ENCODE measurements around the gene LENG9.

The LENG9 gene

GRCh38 chr19:54439174-54439851 is 24.3 kb downstream of the LENG9 start:
- DNase-seq: peak; percentile 35

GRCh38 chr19:54436628-54437252 is 26.8 kb downstream of the LENG9 start:
- no peak for DNase-seq

- DNase-seq: no peak
Measured at GRCh38 chr19:54436031-54436523, 27.5 kb downstream of the LENG9 start.

GRCh38 chr19:54435551-54436016 is 28.0 kb downstream of the LENG9 start:
- no peak for DNase-seq

- DNase-seq: no peak
Measured at GRCh38 chr19:54434873-54435214, 28.7 kb downstream of the LENG9 start.

GRCh38 chr19:54434112-54434872 is 29.3 kb downstream of the LENG9 start:
- no peak for DNase-seq

GRCh38 chr19:54433697-54434096 is 29.9 kb downstream of the LENG9 start:
- DNase-seq: no peak

GRCh38 chr19:54432144-54432738 is 31.3 kb downstream of the LENG9 start:
- no peak for DNase-seq

- no peak for DNase-seq
Measured at GRCh38 chr19:54431255-54431838, 32.2 kb downstream of the LENG9 start.

GRCh38 chr19:54430306-54431254 is 33.0 kb downstream of the LENG9 start:
- DNase-seq: peak; percentile 22

- no peak for DNase-seq
Measured at GRCh38 chr19:54429545-54430227, 33.9 kb downstream of the LENG9 start.

GRCh38 chr19:54429176-54429495 is 34.4 kb downstream of the LENG9 start:
- no peak for DNase-seq

GRCh38 chr19:54428323-54429175 is 35.0 kb downstream of the LENG9 start:
- DNase-seq: no peak

GRCh38 chr19:54427586-54427985 is 36.0 kb downstream of the LENG9 start:
- DNase-seq: no peak

- DNase-seq: no peak
Measured at GRCh38 chr19:54426291-54426931, 37.2 kb downstream of the LENG9 start.

- DNase-seq: no peak
Measured at GRCh38 chr19:54425382-54425723, 38.2 kb downstream of the LENG9 start.

GRCh38 chr19:54424660-54425381 is 38.8 kb downstream of the LENG9 start:
- DNase-seq: no peak

- DNase-seq: no peak
Measured at GRCh38 chr19:54424201-54424600, 39.4 kb downstream of the LENG9 start.

- no peak for DNase-seq
Measured at GRCh38 chr19:54422136-54422535, 41.4 kb downstream of the LENG9 start.

Measured in fibroblast of skin of back (primary cell).